Right atrium auricular region (tissue), 2 donors: ENCODE data around the gene PPP2R2C. TPM values are rescaled to one million over a fixed set of nuclear protein-coding genes. Genes with fewer than 3 reads are reported as not detected.

Experiments used
- DNase-seq: peaks from one replicate; pipeline ENCODE4 v3.0.0-alpha.2; 2019; ENCODE audit warnings: low spot score
- H3K27ac ChIP-seq, 2 donors: fragments of 200-600 bp; sonication (generic); 1 replicate in 1 of 2; 2 replicates in 1 of 2; pipeline ENCODE4 v1.5.1; 2016 to 2019
- H3K27me3 ChIP-seq, 2 donors: fragments of 200-600 bp; sonication (generic); one replicate each; pipeline versions ENCODE4 v1.5.1 to v1.6.0; 2017 to 2019
- H3K36me3 ChIP-seq: fragments of 200-600 bp; sonication (generic); one replicate; pipeline ENCODE4 v1.5.1; 2016
- H3K4me1 ChIP-seq, 2 donors: fragments of 200-600 bp; sonication (generic); one replicate each; pipeline versions ENCODE4 v1.5.1 to v1.6.0; 2017 to 2019
- H3K4me3 ChIP-seq, 2 donors: fragments of 200-600 bp; sonication (generic); 1 replicate in 1 of 2; 2 replicates in 1 of 2; pipeline ENCODE4 v1.5.1; 2017 to 2019; ENCODE audit warnings: mild to moderate bottlenecking in 1 of 2, moderate library complexity in 1 of 2
- H3K9me3 ChIP-seq, 2 donors: fragments of 200-600 bp; sonication (generic); one replicate each; pipeline ENCODE4 v1.5.1; 2019
- total RNA-seq, 2 donors: library from RNA; depleted of rRNA; stranded (reverse); fragments of >200 nt; gene quantifications; one replicate each; pipeline ENCODE4 v1.1.0, GENCODE V29; 2016
- TF ChIP-seq, protein P1 (sequence below), 2 donors: fragments of 200-600 bp; sonication (generic); IDR thresholded peaks; one replicate each; pipeline ENCODE4 v1.5.1; 2019; ENCODE audit warnings: antibody characterized with exemption in 2 of 2

Gene PPP2R2C
- total RNA-seq, 2 donors from 2014 or later: 4.6 to 5.7 TPM

DNA sequence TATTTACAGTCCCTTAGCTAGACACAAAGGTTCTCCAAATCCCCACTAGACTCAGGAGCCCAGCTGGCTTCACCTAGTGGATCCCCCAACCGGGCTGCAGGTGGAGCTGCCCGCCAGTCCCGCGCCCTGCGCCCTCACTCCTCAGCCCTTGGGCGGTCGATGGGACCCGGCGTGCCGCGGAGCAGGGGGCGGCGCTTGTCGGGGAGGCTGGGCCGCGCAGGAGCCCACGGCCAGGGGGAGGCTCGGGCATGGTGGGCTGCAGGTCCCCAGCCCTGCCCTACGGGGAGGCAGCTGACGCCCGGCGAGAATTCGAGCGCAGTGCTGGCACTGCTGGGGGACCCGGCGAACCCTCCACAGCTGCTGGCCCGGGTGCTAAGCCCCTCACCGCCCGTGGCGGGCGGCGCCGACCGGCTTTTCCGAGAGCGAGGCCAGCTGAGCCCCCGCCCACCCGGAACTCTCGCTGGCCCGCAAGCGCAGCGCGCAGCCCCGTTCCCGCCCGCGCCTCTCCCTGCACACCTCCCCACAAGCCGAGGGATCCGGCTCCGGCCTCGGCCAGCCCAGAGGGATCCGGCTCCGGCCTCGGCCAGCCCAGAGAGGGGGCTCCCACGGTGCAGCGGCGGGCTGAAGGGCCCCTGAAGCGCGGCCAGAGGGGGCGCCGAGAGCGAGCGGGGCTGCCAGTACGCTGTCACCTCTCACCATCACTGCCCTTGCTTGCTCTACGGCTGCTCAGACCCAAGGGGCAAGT, 163.3 kb downstream of the PPP2R2C start:
- H3K36me3 ChIP-seq: no peaks in the 10 kb centered on the region
- no peaks in the 10 kb centered on the region for H3K27me3 ChIP-seq
- no peak for DNase-seq
- peaks cover 0 to 12% of the 10 kb centered on the region in 2 donors for H3K4me1 ChIP-seq
- peak overlapping the region in 1 of 2 donors; percentile 25 for H3K27ac ChIP-seq
- H3K9me3 ChIP-seq: no peaks in the 10 kb centered on the region
- H3K4me3 ChIP-seq: peak overlapping the region; percentile 39 to 58
- TF ChIP-seq, protein P1, sequence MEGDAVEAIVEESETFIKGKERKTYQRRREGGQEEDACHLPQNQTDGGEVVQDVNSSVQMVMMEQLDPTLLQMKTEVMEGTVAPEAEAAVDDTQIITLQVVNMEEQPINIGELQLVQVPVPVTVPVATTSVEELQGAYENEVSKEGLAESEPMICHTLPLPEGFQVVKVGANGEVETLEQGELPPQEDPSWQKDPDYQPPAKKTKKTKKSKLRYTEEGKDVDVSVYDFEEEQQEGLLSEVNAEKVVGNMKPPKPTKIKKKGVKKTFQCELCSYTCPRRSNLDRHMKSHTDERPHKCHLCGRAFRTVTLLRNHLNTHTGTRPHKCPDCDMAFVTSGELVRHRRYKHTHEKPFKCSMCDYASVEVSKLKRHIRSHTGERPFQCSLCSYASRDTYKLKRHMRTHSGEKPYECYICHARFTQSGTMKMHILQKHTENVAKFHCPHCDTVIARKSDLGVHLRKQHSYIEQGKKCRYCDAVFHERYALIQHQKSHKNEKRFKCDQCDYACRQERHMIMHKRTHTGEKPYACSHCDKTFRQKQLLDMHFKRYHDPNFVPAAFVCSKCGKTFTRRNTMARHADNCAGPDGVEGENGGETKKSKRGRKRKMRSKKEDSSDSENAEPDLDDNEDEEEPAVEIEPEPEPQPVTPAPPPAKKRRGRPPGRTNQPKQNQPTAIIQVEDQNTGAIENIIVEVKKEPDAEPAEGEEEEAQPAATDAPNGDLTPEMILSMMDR (IDR thresholded peaks at IDR 0.05): peak in 1 of 2 donors; percentile 22

DNA sequence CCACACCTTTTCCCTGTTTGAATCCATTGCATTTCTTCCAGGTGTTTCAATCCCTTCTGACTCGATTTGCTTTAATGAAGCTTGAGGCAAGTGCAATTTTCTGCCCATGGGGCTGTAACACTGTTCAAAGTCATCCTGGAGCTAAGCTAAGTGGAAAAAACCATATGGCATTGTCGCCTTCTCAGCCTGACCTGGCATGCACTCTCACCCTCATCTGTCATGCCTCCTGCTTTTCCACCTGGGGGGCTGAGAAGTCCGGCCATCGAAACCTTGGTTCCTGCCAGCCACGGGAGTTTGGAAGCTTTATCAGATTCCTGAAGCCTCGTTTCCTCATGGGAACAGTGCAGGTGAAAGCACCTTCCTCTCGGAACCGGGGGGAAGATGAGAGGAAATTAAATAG, 164.5 kb downstream of the PPP2R2C start:
- TF ChIP-seq, protein P1 (IDR thresholded peaks at IDR 0.05): no peak
- no peaks in the 10 kb centered on the region for H3K27me3 ChIP-seq
- H3K4me3 ChIP-seq: no peak overlapping the region
- no peaks in the 10 kb centered on the region for H3K9me3 ChIP-seq
- peaks cover 10% of the 10 kb centered on the region for H3K36me3 ChIP-seq
- H3K27ac ChIP-seq: no peak overlapping the region
- peaks cover 0 to 12% of the 10 kb centered on the region in 2 donors for H3K4me1 ChIP-seq
- DNase-seq: no peak

DNA sequence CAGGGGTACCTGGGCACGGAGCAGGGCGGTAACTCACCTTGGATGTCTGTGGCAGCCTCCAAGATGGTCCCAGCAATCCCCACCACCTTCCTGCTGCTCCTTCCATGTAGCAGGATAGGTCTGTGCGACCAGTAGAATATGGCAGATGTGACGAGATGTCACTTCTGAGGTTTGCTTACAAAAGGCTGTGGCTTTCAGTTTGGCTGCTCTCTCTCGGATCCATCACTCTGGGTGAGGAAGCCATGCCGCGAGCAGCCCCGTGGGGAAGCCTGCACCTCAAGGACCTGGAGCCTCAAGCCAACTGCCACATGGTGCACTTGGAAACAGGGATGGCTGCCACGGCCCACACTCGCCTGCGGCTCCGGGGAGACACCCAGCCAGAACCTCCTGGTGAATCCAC, 165.2 kb downstream of the PPP2R2C start:
- no peak overlapping the region for H3K27ac ChIP-seq
- TF ChIP-seq, protein P1 (IDR thresholded peaks at IDR 0.05): no peak
- no peak overlapping the region for H3K4me3 ChIP-seq
- H3K4me1 ChIP-seq: peaks cover 0 to 12% of the 10 kb centered on the region in 2 donors
- H3K9me3 ChIP-seq: no peaks in the 10 kb centered on the region
- H3K36me3 ChIP-seq: peaks cover 16% of the 10 kb centered on the region
- H3K27me3 ChIP-seq: no peaks in the 10 kb centered on the region
- no peak for DNase-seq

DNA sequence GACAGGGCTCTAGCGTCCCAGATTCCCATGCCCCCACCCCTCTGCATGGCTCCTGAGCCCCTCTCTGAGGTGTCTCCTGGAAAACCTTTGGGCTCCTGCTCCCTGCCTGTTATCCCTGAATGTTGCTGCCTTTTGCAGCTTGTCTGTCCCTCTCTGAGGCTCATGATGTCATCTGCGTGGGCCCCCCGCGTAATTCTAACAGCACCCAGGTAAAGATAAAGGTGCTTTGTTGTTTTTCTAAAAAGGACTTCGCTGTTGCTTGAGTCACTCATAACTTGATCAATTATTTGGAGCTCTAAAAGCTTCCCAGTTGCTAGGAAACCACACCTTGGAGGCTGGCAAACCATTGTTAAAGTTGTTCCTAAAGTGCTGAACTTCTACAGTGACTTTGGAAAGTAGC, 166.1 kb downstream of the PPP2R2C start:
- H3K36me3 ChIP-seq: peaks cover 26% of the 10 kb centered on the region
- H3K27ac ChIP-seq: no peak overlapping the region
- H3K4me1 ChIP-seq: peaks cover 0 to 12% of the 10 kb centered on the region in 2 donors
- DNase-seq: no peak
- H3K27me3 ChIP-seq: no peaks in the 10 kb centered on the region
- H3K4me3 ChIP-seq: no peak overlapping the region
- no peaks in the 10 kb centered on the region for H3K9me3 ChIP-seq
- TF ChIP-seq, protein P1 (IDR thresholded peaks at IDR 0.05): no peak

DNA sequence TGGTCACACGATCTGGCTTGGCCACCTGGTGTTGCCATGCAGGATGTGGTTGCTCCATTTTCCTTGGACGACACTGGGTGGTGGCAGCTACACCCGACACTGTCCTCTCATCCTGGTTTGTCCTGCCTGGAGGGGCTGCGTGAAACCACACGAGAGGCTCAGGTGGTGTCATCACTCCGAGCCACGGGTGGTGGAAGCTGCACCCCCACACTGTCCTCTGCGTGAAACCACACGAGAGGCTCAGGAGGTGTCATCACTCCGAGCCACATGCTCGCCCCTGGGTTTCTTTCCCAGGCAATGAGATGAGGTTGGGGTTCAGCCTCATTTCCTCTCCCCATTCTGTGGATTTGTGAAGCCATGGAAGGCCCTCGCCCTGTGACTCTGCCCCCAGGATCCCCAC, 168.5 kb downstream of the PPP2R2C start:
- Histone ChIP-seq H3K36me3 (peaks cover 34% of the 10 kb centered on the region), H3K9me3 (no peaks in the 10 kb centered on the region), H3K27ac (no peak overlapping the region), H3K4me1 (peaks cover 0 to 2% of the 10 kb centered on the region in 2 donors), H3K27me3 (no peaks in the 10 kb centered on the region), H3K4me3 (no peak overlapping the region)
- TF ChIP-seq, protein P1 (IDR thresholded peaks at IDR 0.05): no peak
- no peak for DNase-seq

DNA sequence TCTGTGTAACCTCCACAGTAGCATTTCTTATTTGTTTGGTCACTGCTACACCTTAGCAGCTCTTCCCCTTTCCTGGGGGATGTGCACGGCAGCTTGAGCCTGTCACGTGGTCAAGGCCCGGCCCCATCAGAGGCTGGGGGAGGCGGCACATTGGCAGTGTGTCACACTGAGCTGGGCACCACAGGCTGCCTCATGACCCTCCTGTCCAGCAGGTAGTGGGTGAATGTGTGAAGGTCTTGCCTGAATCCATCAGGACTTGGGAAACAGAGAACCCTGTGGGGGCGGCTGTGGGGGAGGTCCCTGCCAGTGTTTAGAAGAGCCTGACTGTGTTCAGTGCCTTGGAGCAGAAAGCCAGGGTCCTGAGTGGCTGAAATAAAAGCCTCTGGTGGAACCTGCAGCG, 169.5 kb downstream of the PPP2R2C start:
- H3K36me3 ChIP-seq: peaks cover 43% of the 10 kb centered on the region
- H3K4me3 ChIP-seq: no peak overlapping the region
- no peaks in the 10 kb centered on the region for H3K27me3 ChIP-seq
- TF ChIP-seq, protein P1 (IDR thresholded peaks at IDR 0.05): no peak
- no peak for DNase-seq
- H3K4me1 ChIP-seq: no peaks in the 10 kb centered on the region
- H3K27ac ChIP-seq: no peak overlapping the region
- H3K9me3 ChIP-seq: no peaks in the 10 kb centered on the region
